Small intestine (tissue), 7 donors: Measurements from ENCODE around the gene HOXD4. TPM values are rescaled to one million over a fixed set of nuclear protein-coding genes. Genes with fewer than 3 reads are reported as not detected.

Experiments
- DNase-seq, 2 donors: peaks; one replicate each; pipeline versions ENCODE4 v3.0.0 to v3.0.0-alpha.2; 2013
- FAIRE-seq: peaks from 2 replicates; lab custom pipeline; 2012; peaks lifted over from hg19 to GRCh38; lab: Jason Lieb, UNC
- H3K27ac ChIP-seq, 3 donors: one replicate each; pipeline ENCODE4 v1.5.1; 2013; ENCODE audit warnings: low read length in 2 of 3, mild to moderate bottlenecking in 2 of 3, control low read depth in 1 of 3, inconsistent platforms in 1 of 3, low read depth in 1 of 3, moderate library complexity in 1 of 3
- H3K27me3 ChIP-seq, 3 donors: one replicate each; pipeline ENCODE4 v1.6.1; 2013; ENCODE audit warnings: low read length in 3 of 3, inconsistent platforms in 1 of 3; ENCODE audit not compliant: control insufficient read depth in 3 of 3, insufficient read depth in 3 of 3
- H3K36me3 ChIP-seq, 3 donors: one replicate each; pipeline ENCODE4 v1.6.1; 2013; ENCODE audit warnings: low read length in 3 of 3, inconsistent platforms in 1 of 3, low read depth in 1 of 3, mild to moderate bottlenecking in 1 of 3, moderate library complexity in 1 of 3; ENCODE audit not compliant: control insufficient read depth in 3 of 3, insufficient read depth in 2 of 3
- H3K4me1 ChIP-seq, 3 donors: one replicate each; pipeline ENCODE4 v1.6.1; 2013; ENCODE audit warnings: low read length in 2 of 3, inconsistent platforms in 1 of 3, low read depth in 1 of 3, mild to moderate bottlenecking in 1 of 3, moderate library complexity in 1 of 3; ENCODE audit not compliant: control insufficient read depth in 3 of 3, insufficient read depth in 2 of 3
- H3K4me3 ChIP-seq, 3 donors: one replicate each; pipeline ENCODE4 v1.5.1; 2013; ENCODE audit warnings: low read length in 3 of 3, control low read depth in 1 of 3, inconsistent platforms in 1 of 3, low read depth in 1 of 3, mild to moderate bottlenecking in 1 of 3, moderate library complexity in 1 of 3
- H3K9me3 ChIP-seq, 2 donors: one replicate each; pipeline ENCODE4 v1.6.1; 2013; ENCODE audit warnings: low read depth in 1 of 2, low read length in 1 of 2; ENCODE audit not compliant: control insufficient read depth in 2 of 2, insufficient read depth in 1 of 2
- WGBS, 3 donors: extraction: QIAGEN DNeasy Blood & Tissue Kit; methylation state at CpG; one replicate each; pipeline ENCODE4 v1.1.7; 2013; 5-methylcytosine and 5-hydroxymethylcytosine counted together
- polyA plus RNA-seq, 4 donors: library from polyadenylated mRNA; stranded (reverse) in 3 of 4; unstranded in 1 of 4; fragments of 200-250 nt in 3 of 4; fragments of 120-200 nt in 1 of 4; gene quantifications; one replicate each; pipeline versions ENCODE4 v1.2.1 to v1.2.3, GENCODE V29; 2013
- donor health status: healthy with polysubstance abuse.
- donor health status: control.
- donor health status: control.
- donor health status: Bipolar disorder and iron deficiency.
- donor health status: healthy.

Gene HOXD4
- polyA plus RNA-seq, 4 donors = 0.97 to 14.7 TPM; not detected in 2

DNA sequence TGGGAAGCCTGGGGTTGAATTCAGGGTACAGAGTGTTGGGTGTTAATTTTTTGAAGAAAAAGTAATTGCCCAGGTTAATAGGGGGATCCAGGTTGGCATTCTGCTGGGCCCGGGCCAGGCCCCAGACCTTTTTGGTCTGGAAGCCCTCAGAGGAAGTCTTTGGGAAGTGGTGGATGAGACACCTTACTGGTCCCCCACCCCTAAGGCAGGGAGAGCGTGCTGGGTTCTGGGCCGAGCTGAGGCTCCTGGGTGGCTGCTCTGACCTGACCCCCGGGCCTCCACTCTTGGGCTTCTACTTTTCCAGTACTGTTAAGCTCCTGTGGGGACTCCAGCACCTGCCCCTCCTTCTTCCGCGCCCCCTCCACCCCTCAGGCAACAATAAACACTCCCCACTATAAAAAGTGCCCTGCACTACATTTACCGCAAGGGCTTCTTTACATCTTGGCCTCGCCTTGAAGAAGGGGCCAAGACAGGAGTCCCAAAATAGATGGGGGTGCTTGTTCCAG, 5.0 kb downstream of the HOXD4 start:
- 20 to 38% (median 26%) methylated on average over 7 to 8 of the region's 8 CpGs for WGBS, 3 donors
- DNase-seq (no peak), FAIRE-seq (no peak)
- Histone ChIP-seq H3K9me3 (no peaks in the 10 kb centered on the region), H3K36me3 (peaks cover 0 to 2% (median 0%) of the 10 kb centered on the region in 3 donors), H3K4me1 (peaks cover 0 to 6% (median 0%) of the 10 kb centered on the region in 3 donors), H3K27ac (no peak overlapping the region), H3K27me3 (peaks cover 12 to 93% (median 54%) of the 10 kb centered on the region in 3 donors), H3K4me3 (no peak overlapping the region)

GRCh38 chr2:176156807-176157498, 5.6 kb downstream of the HOXD4 start, which contains the start of gene HOXD3:
TSS of gene HOXD3 (plus strand) at chr2:176157307. CDS start at chr2:176169115, 11,808 bp downstream.
- H3K4me3 ChIP-seq = peak within 1 kb of the TSS in 2 of 3 donors; percentile 8 to 16
- no peak for FAIRE-seq
- peaks cover 0 to 2% (median 0%) of the 10 kb centered on the region in 3 donors for H3K36me3 ChIP-seq
- WGBS, 3 donors = 3 to 9% (median 7%) methylated on average over 48 of the region's 48 CpGs
- peaks cover 6 to 95% (median 52%) of the 10 kb centered on the region in 3 donors for H3K27me3 ChIP-seq
- H3K4me1 ChIP-seq = peaks cover 0 to 6% (median 0%) of the 10 kb centered on the region in 3 donors
- peak within 1 kb of the TSS in 1 of 3 donors; percentile 24 for H3K27ac ChIP-seq
- no peak for DNase-seq
- H3K9me3 ChIP-seq = no peaks in the 10 kb centered on the region

DNA sequence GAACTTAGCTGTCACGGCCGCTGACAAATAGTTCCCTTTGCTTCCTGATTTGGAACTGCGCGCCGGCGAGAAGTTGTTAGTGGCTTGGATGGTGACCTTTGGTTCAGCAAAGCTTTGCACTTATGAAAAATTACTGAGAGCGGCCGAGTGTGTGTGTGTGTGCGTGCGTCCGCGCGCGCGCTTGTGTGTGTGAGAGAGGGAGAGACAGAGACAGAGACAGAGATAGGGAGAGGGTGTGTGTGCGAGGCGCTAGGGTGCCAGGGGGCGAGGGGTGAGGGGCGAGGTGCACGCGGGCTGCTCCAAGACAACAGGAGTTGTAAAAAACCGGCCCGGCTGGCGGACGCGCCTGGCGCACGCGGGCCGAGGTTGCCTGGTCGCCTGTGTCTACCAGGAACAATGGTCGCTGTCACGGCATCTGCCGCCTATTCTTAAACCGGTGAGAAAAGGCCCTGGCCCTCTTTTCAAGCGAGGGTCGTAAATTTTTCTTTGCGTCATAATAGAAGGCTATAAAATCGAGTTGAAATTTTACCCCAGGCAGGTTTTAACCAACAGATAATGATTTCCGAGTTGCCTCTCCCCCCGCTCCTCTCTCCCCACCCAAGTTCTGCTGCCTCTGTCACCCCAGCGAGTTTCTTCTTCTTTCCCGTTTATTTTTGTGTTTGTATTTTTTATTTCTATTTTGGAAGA, 6.3 kb downstream of the HOXD4 start:
- WGBS, 3 donors = 4 to 7% (median 7%) methylated on average over 43 of the region's 43 CpGs
- Histone ChIP-seq H3K4me1 (peaks cover 0 to 6% (median 0%) of the 10 kb centered on the region in 3 donors), H3K9me3 (no peaks in the 10 kb centered on the region), H3K27ac (peak overlapping the region in 1 of 3 donors; percentile 24), H3K27me3 (peaks cover 5 to 96% (median 54%) of the 10 kb centered on the region in 3 donors), H3K36me3 (peaks cover 0 to 2% (median 0%) of the 10 kb centered on the region in 3 donors), H3K4me3 (peak overlapping the region in 2 of 3 donors; percentile 8 to 16)
- FAIRE-seq = no peak
- DNase-seq = peak; percentile 5 to 65

GRCh38 chr2:176158186-176158591, 6.8 kb downstream of the HOXD4 start:
- no peaks in the 10 kb centered on the region for H3K9me3 ChIP-seq
- H3K27me3 ChIP-seq = peaks cover 5 to 96% (median 53%) of the 10 kb centered on the region in 3 donors
- no peaks in the 10 kb centered on the region for H3K36me3 ChIP-seq
- H3K27ac ChIP-seq = peak overlapping the region in 1 of 3 donors; percentile 24
- WGBS, 3 donors = 7 to 12% (median 10%) methylated on average over 22 of the region's 22 CpGs
- peaks cover 0 to 6% (median 0%) of the 10 kb centered on the region in 3 donors for H3K4me1 ChIP-seq
- H3K4me3 ChIP-seq = peak overlapping the region in 1 of 3 donors; percentile 8
- no peak for DNase-seq
- no peak for FAIRE-seq

DNA sequence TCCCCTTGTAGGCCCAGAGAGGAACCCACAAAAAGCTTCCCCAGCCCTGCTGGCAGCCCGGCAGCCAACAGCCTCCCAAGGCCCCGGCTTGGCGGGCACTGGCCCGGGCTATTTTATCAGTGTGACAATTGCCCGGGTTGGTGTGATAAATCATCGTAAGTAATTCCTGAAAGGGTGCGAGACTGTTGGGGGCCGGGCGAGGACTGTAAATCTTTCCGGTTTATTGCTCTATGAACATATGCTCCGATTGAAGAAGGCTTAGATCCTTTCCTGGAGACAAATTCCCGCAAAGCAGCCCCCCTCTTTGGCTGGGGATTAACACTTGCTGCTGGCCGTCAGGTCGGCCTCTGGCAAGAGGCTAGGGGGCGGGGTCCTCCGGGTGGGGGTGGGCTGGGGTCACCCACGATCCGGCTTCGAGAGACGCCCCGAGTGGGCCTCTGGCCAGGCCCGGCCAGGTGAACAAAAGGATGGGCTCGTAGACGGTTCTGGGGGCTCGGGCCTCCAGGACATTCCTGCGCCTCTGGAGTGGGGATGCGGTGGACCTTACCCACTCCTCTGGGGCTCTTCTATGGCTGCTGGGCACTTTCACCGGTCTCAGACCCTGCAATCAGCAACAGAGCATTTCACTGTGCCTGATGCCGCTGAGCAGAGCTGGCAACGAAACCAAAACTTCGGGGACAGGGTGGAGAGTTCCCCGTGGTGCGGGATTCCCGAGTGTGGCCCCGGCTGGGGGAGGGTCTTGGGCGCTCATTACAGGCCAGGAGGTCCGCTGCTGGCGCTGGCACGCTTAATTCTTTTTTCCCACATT, 7.7 kb downstream of the HOXD4 start:
- WGBS, 3 donors = 7 to 17% (median 12%) methylated on average over 39 of the region's 39 CpGs
- Histone ChIP-seq H3K4me3 (no peak overlapping the region), H3K27me3 (peaks cover 5 to 98% (median 56%) of the 10 kb centered on the region in 3 donors)

DNA sequence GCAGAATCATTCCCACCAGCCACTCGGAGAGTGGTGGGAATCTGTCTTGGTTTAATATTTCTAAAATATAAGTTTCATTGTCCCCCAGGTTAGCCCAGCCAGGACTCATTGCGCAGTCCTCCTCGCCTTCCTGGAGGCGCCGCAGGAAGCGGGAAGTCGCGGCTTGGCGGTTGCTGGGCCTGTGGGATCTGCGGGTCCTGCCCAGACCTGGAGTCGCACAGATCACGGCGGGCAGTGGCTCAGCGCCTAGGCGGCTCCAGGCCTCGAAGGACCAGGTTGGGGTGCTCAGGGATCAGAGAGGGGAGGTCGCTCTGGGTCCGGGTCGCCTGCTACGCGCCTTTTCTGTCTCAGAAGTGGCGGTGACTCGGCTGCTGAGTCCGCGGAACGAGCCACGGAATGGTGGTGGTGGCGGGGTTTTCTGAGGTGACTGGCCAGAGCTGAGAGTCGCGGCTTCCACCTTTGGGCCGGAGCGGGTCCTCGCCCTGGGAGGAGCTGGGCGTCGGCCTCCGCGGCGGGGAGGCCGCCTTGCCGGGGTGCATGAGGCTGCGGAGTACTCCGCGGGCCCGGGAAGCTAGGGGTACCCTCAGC, 8.4 kb downstream of the HOXD4 start:
- no peak for FAIRE-seq
- peaks cover 0 to 9% (median 0%) of the 10 kb centered on the region in 3 donors for H3K4me1 ChIP-seq
- H3K36me3 ChIP-seq = no peaks in the 10 kb centered on the region
- H3K9me3 ChIP-seq = peaks cover 0 to 2% of the 10 kb centered on the region in 2 donors
- H3K4me3 ChIP-seq = no peak overlapping the region
- no peak overlapping the region for H3K27ac ChIP-seq
- DNase-seq = no peak
- WGBS, 3 donors = 6 to 12% (median 10%) methylated on average over 41 to 44 of the region's 44 CpGs
- peaks cover 5 to 98% (median 61%) of the 10 kb centered on the region in 3 donors for H3K27me3 ChIP-seq

More for the DNA sequence above, 7.7 kb downstream of the HOXD4 start:
- no peak overlapping the region for H3K27ac ChIP-seq
- H3K36me3 ChIP-seq = no peaks in the 10 kb centered on the region
- no peak for FAIRE-seq
- peaks cover 0 to 2% of the 10 kb centered on the region in 2 donors for H3K9me3 ChIP-seq
- DNase-seq = no peak
- H3K4me1 ChIP-seq = peaks cover 0 to 6% (median 0%) of the 10 kb centered on the region in 3 donors

GRCh38 chr2:176160251-176160985, 9.1 kb downstream of the HOXD4 start:
- H3K4me3 ChIP-seq = no peak overlapping the region
- no peak overlapping the region for H3K27ac ChIP-seq
- DNase-seq = no peak
- 14 to 20% (median 17%) methylated on average over 49 to 50 of the region's 50 CpGs for WGBS, 3 donors
- peaks cover 0 to 12% (median 0%) of the 10 kb centered on the region in 3 donors for H3K4me1 ChIP-seq
- peaks cover 0 to 2% of the 10 kb centered on the region in 2 donors for H3K9me3 ChIP-seq
- H3K36me3 ChIP-seq = no peaks in the 10 kb centered on the region
- H3K27me3 ChIP-seq = peaks cover 5 to 98% (median 64%) of the 10 kb centered on the region in 3 donors
- no peak for FAIRE-seq
